ENCODE data around the gene SASH1. TPM values are rescaled to one million over a fixed set of nuclear protein-coding genes. Genes with fewer than 3 reads are reported as not detected.

SASH1 gene
- total and polyA plus RNA-seq, 2 experiments from 2014 or later = 7.5 to 7.8 TPM

DNA sequence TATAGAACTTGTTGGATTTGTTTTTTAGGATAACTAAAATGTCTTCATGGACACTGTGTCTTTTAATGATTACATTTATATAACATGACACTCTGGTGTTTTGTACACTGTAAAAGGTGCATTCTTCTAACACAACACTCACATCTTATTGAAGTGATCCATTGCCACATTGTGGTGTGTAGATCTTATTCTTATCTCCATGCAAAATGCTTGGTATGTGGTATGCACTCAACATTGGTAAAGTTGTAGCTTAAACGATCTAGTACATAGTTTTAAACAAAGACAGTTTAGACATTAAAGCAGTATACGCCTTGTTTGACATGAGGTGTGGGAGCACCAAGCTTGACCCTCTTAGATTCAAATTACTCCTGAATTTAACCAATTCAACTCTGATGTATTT is 84.7 kb downstream of the SASH1 start:
- WGBS (ENCODE audit: low lambda C conversion rate, missing lambda C conversion rate) = 71% methylated on average over 2 of the region's 2 CpGs
- Histone ChIP-seq H4K20me1 (ENCODE audit: insufficient read depth, poor library complexity, severe bottlenecking) (no peaks in the 10 kb centered on the region), H3K9me2 (replicated peaks; ENCODE audit: insufficient read depth) (no peaks in the 10 kb centered on the region), H3K27me3 (no peaks in the 10 kb centered on the region), H3K4me1 (ENCODE audit: insufficient read depth) (no peaks in the 10 kb centered on the region), H3K36me3 (replicated peaks; ENCODE audit: insufficient read depth, low read depth) (no peaks in the 10 kb centered on the region), H3K9me3 (ENCODE audit: low read depth) (no peaks in the 10 kb centered on the region), H3K4me2 (no peak overlapping the region), H3K27ac (no peak overlapping the region), H3K79me2 (no peaks in the 10 kb centered on the region), H3K4me3 (no peak overlapping the region), H2AFZ (no peak overlapping the region)
- DNase-seq (ENCODE audit: low spot score) = no peak
- TF ChIP-seq, protein P1, sequence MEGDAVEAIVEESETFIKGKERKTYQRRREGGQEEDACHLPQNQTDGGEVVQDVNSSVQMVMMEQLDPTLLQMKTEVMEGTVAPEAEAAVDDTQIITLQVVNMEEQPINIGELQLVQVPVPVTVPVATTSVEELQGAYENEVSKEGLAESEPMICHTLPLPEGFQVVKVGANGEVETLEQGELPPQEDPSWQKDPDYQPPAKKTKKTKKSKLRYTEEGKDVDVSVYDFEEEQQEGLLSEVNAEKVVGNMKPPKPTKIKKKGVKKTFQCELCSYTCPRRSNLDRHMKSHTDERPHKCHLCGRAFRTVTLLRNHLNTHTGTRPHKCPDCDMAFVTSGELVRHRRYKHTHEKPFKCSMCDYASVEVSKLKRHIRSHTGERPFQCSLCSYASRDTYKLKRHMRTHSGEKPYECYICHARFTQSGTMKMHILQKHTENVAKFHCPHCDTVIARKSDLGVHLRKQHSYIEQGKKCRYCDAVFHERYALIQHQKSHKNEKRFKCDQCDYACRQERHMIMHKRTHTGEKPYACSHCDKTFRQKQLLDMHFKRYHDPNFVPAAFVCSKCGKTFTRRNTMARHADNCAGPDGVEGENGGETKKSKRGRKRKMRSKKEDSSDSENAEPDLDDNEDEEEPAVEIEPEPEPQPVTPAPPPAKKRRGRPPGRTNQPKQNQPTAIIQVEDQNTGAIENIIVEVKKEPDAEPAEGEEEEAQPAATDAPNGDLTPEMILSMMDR (IDR thresholded peaks at IDR 0.05; ENCODE audit: poor library complexity) = no peak
- TF ChIP-seq EZH2phosphoT487 (IDR thresholded peaks at IDR 0.05; ENCODE audit: low read depth, severe bottlenecking, unreplicated experiment) (no peak), EZH2 (IDR thresholded peaks at IDR 0.05; ENCODE audit: borderline replicate concordance) (no peak)

DNA sequence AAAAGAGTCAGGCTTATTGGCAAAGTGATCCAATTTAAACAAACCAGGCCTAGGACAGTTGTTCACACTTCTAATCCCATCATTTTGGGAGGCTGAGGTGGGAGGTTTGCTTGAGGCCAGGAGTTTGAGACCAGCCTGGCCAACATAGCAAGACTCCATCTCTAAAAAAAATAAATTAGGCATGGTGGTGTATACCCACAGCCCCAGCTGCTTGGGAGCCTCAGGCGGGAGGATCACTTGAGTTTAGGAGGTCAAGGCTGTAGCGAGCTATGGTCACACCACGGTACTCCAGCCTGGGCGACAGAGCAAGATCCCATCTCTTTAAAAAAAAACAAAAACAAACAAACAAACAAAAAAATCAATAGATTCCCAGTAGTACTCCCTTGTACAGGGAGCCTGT is 86.8 kb downstream of the SASH1 start:
- no peak overlapping the region for H3K4me3 ChIP-seq
- WGBS (ENCODE audit: low lambda C conversion rate, missing lambda C conversion rate) = 98% methylated on average over 4 of the region's 4 CpGs

DNA sequence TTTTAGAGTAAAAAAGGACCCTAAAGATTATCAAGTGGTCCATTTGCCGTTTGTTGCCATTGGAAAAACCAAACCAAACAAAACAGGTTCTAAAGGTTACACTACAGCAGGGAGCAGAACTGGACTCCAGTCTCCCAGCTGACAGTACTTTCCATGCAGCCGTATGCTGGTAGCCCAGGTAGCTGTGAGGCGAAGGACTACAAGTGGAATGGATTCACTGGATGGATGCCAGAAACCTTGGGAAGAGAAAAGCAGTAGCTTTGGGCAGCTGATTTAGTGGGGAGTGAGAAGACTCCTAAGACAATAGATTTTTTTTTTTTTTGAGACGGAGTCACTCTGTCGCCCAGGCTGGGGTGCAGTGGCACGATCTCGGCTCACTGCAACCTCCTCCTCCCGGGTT is 88.3 kb downstream of the SASH1 start:
- TF ChIP-seq EZH2 (IDR thresholded peaks at IDR 0.05; ENCODE audit: borderline replicate concordance) (no peak), EZH2phosphoT487 (IDR thresholded peaks at IDR 0.05; ENCODE audit: low read depth, severe bottlenecking, unreplicated experiment) (no peak)
- TF ChIP-seq, protein P1 (IDR thresholded peaks at IDR 0.05; ENCODE audit: poor library complexity) = no peak
- DNase-seq (ENCODE audit: low spot score) = no peak
- 87% methylated on average over 8 of the region's 8 CpGs for WGBS (ENCODE audit: low lambda C conversion rate, missing lambda C conversion rate)
- H3K36me3 ChIP-seq (replicated peaks; ENCODE audit: insufficient read depth, low read depth) = no peaks in the 10 kb centered on the region
- H2AFZ ChIP-seq = no peak overlapping the region
- no peak overlapping the region for H3K4me3 ChIP-seq
- H3K4me1 ChIP-seq (ENCODE audit: insufficient read depth) = no peaks in the 10 kb centered on the region
- H3K27me3 ChIP-seq = no peaks in the 10 kb centered on the region
- H3K9me2 ChIP-seq (replicated peaks; ENCODE audit: insufficient read depth) = no peaks in the 10 kb centered on the region
- no peak overlapping the region for H3K4me2 ChIP-seq
- no peaks in the 10 kb centered on the region for H3K79me2 ChIP-seq
- H3K9me3 ChIP-seq (ENCODE audit: low read depth) = no peaks in the 10 kb centered on the region
- no peaks in the 10 kb centered on the region for H4K20me1 ChIP-seq (ENCODE audit: insufficient read depth, poor library complexity, severe bottlenecking)
- H3K27ac ChIP-seq = no peak overlapping the region

More for the DNA sequence above, 86.8 kb downstream of the SASH1 start:
- H3K9me2 ChIP-seq (replicated peaks; ENCODE audit: insufficient read depth) = no peaks in the 10 kb centered on the region
- no peak overlapping the region for H3K4me2 ChIP-seq
- H4K20me1 ChIP-seq (ENCODE audit: insufficient read depth, poor library complexity, severe bottlenecking) = no peaks in the 10 kb centered on the region
- H3K36me3 ChIP-seq (replicated peaks; ENCODE audit: insufficient read depth, low read depth) = no peaks in the 10 kb centered on the region
- no peak overlapping the region for H2AFZ ChIP-seq
- DNase-seq (ENCODE audit: low spot score) = no peak
- H3K79me2 ChIP-seq = no peaks in the 10 kb centered on the region
- H3K9me3 ChIP-seq (ENCODE audit: low read depth) = no peaks in the 10 kb centered on the region
- H3K27ac ChIP-seq = no peak overlapping the region
- H3K27me3 ChIP-seq = no peaks in the 10 kb centered on the region
- TF ChIP-seq, protein P1 (IDR thresholded peaks at IDR 0.05; ENCODE audit: poor library complexity) = no peak
- TF ChIP-seq EZH2phosphoT487 (IDR thresholded peaks at IDR 0.05; ENCODE audit: low read depth, severe bottlenecking, unreplicated experiment) (no peak), EZH2 (IDR thresholded peaks at IDR 0.05; ENCODE audit: borderline replicate concordance) (no peak)
- no peaks in the 10 kb centered on the region for H3K4me1 ChIP-seq (ENCODE audit: insufficient read depth)

DNA sequence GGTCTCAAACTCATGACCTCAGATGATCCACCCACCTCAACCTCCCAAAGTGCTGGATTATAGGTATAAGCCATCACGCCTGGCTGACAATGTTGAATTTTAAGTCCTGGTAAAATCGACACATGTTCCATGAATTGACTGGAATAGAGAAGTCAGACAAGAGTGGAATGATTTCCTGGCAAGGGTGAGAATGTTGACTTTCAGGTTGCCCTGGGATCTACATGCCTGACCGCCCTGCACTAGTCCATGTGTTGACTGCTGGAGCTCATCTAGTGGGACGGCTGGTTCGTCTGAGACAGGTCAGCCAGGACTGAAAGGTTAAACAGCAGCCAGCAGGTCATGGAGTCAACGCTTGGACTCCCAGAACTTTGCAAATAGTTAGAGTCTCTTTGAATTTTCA is 88.8 kb downstream of the SASH1 start:
- WGBS (ENCODE audit: low lambda C conversion rate, missing lambda C conversion rate) = 90% methylated on average over 6 of the region's 6 CpGs
- Histone ChIP-seq H3K27ac (no peak overlapping the region), H3K79me2 (no peaks in the 10 kb centered on the region), H4K20me1 (ENCODE audit: insufficient read depth, poor library complexity, severe bottlenecking) (no peaks in the 10 kb centered on the region), H3K27me3 (no peaks in the 10 kb centered on the region), H3K4me3 (no peak overlapping the region), H3K9me2 (replicated peaks; ENCODE audit: insufficient read depth) (no peaks in the 10 kb centered on the region), H3K4me2 (no peak overlapping the region), H3K36me3 (replicated peaks; ENCODE audit: insufficient read depth, low read depth) (no peaks in the 10 kb centered on the region), H3K4me1 (ENCODE audit: insufficient read depth) (no peaks in the 10 kb centered on the region), H2AFZ (no peak overlapping the region), H3K9me3 (ENCODE audit: low read depth) (no peaks in the 10 kb centered on the region)
- TF ChIP-seq EZH2phosphoT487 (IDR thresholded peaks at IDR 0.05; ENCODE audit: low read depth, severe bottlenecking, unreplicated experiment) (no peak), EZH2 (IDR thresholded peaks at IDR 0.05; ENCODE audit: borderline replicate concordance) (no peak)
- TF ChIP-seq, protein P1 (IDR thresholded peaks at IDR 0.05; ENCODE audit: poor library complexity) = no peak
- DNase-seq (ENCODE audit: low spot score) = no peak
